NCI-H187 treated with DMSO at 0.1 percent for 48 hours (cell line): ENCODE data around the gene MT1M.
"Not testable (repeated sequence)": the region's sequence is repeated elsewhere in the genome, so short reads cannot be mapped to it uniquely, and the experiment has no call there.

Experiments used
- DNase-seq: peaks from one replicate; lab custom pipeline; 2025; lab: John Stamatoyannopoulos, UW

The MT1M gene

GRCh38 chr16:56649820-56650219 lies 17.4 kb downstream of the MT1M start:
- no peak for DNase-seq

- no peak for DNase-seq
Measured at GRCh38 chr16:56651586-56651985, 19.1 kb downstream of the MT1M start, which contains the start of gene MT1B. Gene MT1B, plus strand, starts transcription at chr16:56651886. Its CDS starts 68 bp downstream, at chr16:56651954.

- DNase-seq, result no peak
Measured at GRCh38 chr16:56652600-56652999, 20.1 kb downstream of the MT1M start.

GRCh38 chr16:56653218-56653617 lies 20.8 kb downstream of the MT1M start:
- no peak for DNase-seq

- DNase-seq, result peak; percentile 13
Measured at GRCh38 chr16:56657555-56658326, 25.3 kb downstream of the MT1M start, which contains the start of gene MT1F. Gene MT1F, plus strand, starts transcription at chr16:56657959. Its CDS starts 100 bp downstream, at chr16:56658059.

GRCh38 chr16:56658327-56658875 lies 25.9 kb downstream of the MT1M start:
- no peak for DNase-seq

- no peak for DNase-seq
Measured at GRCh38 chr16:56662357-56663354, 30.2 kb downstream of the MT1M start.

- DNase-seq, result no peak
Measured at GRCh38 chr16:56664506-56664905, 32.0 kb downstream of the MT1M start.

- DNase-seq, result not testable (repeated sequence)
Measured at GRCh38 chr16:56665286-56666261, 33.1 kb downstream of the MT1M start.

- DNase-seq, result no peak
Measured at GRCh38 chr16:56667581-56668571, 35.4 kb downstream of the MT1M start, which contains the start of gene MT1G. Gene MT1G, minus strand, starts transcription at chr16:56668065. Its CDS starts 72 bp downstream, at chr16:56667993.

- no peak for DNase-seq
Measured at GRCh38 chr16:56669005-56669839, 36.8 kb downstream of the MT1M start, which contains the start of gene MT1H. Gene MT1H, plus strand, starts transcription at chr16:56669814. Its CDS starts 71 bp downstream, at chr16:56669885.

- DNase-seq, result no peak
Measured at GRCh38 chr16:56669840-56670619, 37.6 kb downstream of the MT1M start.

GRCh38 chr16:56670620-56670934 lies 38.1 kb downstream of the MT1M start:
- no peak for DNase-seq

- DNase-seq, result not testable (repeated sequence)
Measured at GRCh38 chr16:56671691-56672090, 39.2 kb downstream of the MT1M start.

GRCh38 chr16:56672171-56672570 lies 39.7 kb downstream of the MT1M start:
- DNase-seq, result not testable (repeated sequence)

GRCh38 chr16:56672761-56673536 lies 40.5 kb downstream of the MT1M start:
- DNase-seq, result peak; percentile 7

GRCh38 chr16:56673921-56674320 lies 41.5 kb downstream of the MT1M start:
- no peak for DNase-seq
